Gastrocnemius medialis (tissue), 4 donors: ENCODE results near the gene ZNF417. TPM values are rescaled to one million over a fixed set of nuclear protein-coding genes. Genes with fewer than 3 reads are reported as not detected.

Experiments
- ATAC-seq, 2 donors: fragments of 150-250 bp; one replicate each; pipeline ENCODE4 v1.9.1; 2016
- DNase-seq, 2 donors: peaks; one replicate each; pipeline ENCODE4 v3.0.0-alpha.2; 2019
- H3K27ac ChIP-seq, 4 donors: fragments of 200-600 bp; sonication (generic); 1 replicate in 1 of 4; 2 replicates in 3 of 4; pipeline ENCODE4 v1.5.1; 2016 to 2018; ENCODE audit warnings: mild to moderate bottlenecking in 2 of 4, moderate library complexity in 1 of 4
- H3K27me3 ChIP-seq, 3 donors: fragments of 200-600 bp; sonication (generic) in 2 of 3; 1 replicate in 1 of 3; 2 replicates in 2 of 3; pipeline versions ENCODE4 v1.5.1 to v1.6.0; 2016 to 2019; ENCODE audit warnings: mild to moderate bottlenecking in 1 of 3, moderate library complexity in 1 of 3
- H3K36me3 ChIP-seq, 2 donors: fragments of 200-600 bp; sonication (generic) in 1 of 2; one replicate each; pipeline ENCODE4 v1.5.1; 2017 to 2018
- H3K4me1 ChIP-seq, 2 donors: fragments of 200-600 bp; sonication (generic) in 1 of 2; one replicate each; pipeline ENCODE4 v1.5.1; 2016 to 2017; ENCODE audit warnings: mild to moderate bottlenecking in 2 of 2
- H3K4me3 ChIP-seq, 4 donors: fragments of 200-600 bp; sonication (generic) in 3 of 4; 1 replicate in 1 of 4; 2 replicates in 3 of 4; pipeline ENCODE4 v1.5.1; 2016 to 2019; ENCODE audit warnings: mild to moderate bottlenecking in 2 of 4
- H3K9me3 ChIP-seq, 3 donors: fragments of 200-600 bp; sonication (generic) in 2 of 3; 1 replicate in 1 of 3; 2 replicates in 2 of 3; pipeline ENCODE4 v1.5.1; 2016 to 2019
- POLR2A ChIP-seq, 2 donors: fragments of 450-650 bp; IDR thresholded peaks; one replicate each; pipeline ENCODE4 v1.6.1; 2017; ENCODE audit warnings: antibody characterized with exemption in 2 of 2, mild to moderate bottlenecking in 2 of 2, moderate library complexity in 2 of 2
- in situ Hi-C, 4 donors: fragments of 200-750 bp; cut with MboI; loops; one replicate each; pipeline versions ENCODE4 v1.15.0 to v1.8.0; 2017; ENCODE audit warnings: low sequenced_read_pairs in 4 of 4
- intact Hi-C: fragments of 100-400 bp; cut with DNase I; formaldehyde crosslinking; loops from one replicate; pipeline ENCODE4 v1.15.1; 2023; ENCODE audit warnings: low total_unique reads
- total RNA-seq, 4 donors: library from RNA; depleted of rRNA; stranded (reverse); fragments of >200 nt; gene quantifications; one replicate each; pipeline versions ENCODE4 v1.1.0 to v1.2.3, GENCODE V29; 2016
- TF ChIP-seq, protein P1 (sequence below), 5 experiments: fragments of 450-650 bp in 3 of 5; fragments of 200-600 bp in 2 of 5; sonication (generic) in 2 of 5; IDR thresholded peaks in 4 of 5; conservative IDR thresholded peaks in 1 of 5; 1 replicate in 4 of 5; 2 replicates in 1 of 5; pipeline ENCODE4 v1.5.1; 2016 to 2019; ENCODE audit warnings: antibody characterized with exemption in 5 of 5, mild to moderate bottlenecking in 3 of 5, moderate library complexity in 3 of 5

ZNF417 gene
- total RNA-seq, 4 donors from 2014 or later: 2.6 to 8.4 (median 4.6) TPM

GRCh38 chr19:57949702-57950101 lies 33.3 kb upstream of the ZNF417 start:
- no peak overlapping the region for H3K4me3 ChIP-seq
- in situ Hi-C loops: no loop called here
- DNase-seq: no peak
- intact Hi-C loops: loop anchor here (5.0 kb wide), 2 partner anchors 53 to 372 kb away; partner anchors contain the start of genes ZNF416 and ZNF606
- H3K36me3 ChIP-seq: peaks cover 0 to 7% of the 10 kb centered on the region in 2 donors
- TF ChIP-seq, protein P1, sequence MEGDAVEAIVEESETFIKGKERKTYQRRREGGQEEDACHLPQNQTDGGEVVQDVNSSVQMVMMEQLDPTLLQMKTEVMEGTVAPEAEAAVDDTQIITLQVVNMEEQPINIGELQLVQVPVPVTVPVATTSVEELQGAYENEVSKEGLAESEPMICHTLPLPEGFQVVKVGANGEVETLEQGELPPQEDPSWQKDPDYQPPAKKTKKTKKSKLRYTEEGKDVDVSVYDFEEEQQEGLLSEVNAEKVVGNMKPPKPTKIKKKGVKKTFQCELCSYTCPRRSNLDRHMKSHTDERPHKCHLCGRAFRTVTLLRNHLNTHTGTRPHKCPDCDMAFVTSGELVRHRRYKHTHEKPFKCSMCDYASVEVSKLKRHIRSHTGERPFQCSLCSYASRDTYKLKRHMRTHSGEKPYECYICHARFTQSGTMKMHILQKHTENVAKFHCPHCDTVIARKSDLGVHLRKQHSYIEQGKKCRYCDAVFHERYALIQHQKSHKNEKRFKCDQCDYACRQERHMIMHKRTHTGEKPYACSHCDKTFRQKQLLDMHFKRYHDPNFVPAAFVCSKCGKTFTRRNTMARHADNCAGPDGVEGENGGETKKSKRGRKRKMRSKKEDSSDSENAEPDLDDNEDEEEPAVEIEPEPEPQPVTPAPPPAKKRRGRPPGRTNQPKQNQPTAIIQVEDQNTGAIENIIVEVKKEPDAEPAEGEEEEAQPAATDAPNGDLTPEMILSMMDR (IDR thresholded peaks at IDR 0.05 in 4 of 5, conservative IDR thresholded peaks at IDR 0.05 in 1 of 5): no peak
- no peak for TF ChIP-seq POLR2A (IDR thresholded peaks at IDR 0.05)
- H3K27ac ChIP-seq: no peak overlapping the region
- no peak for ATAC-seq
- no peaks in the 10 kb centered on the region for H3K27me3 ChIP-seq
- peaks cover 0 to 7% (median 0%) of the 10 kb centered on the region in 3 donors for H3K9me3 ChIP-seq
- H3K4me1 ChIP-seq: peaks cover 7 to 8% of the 10 kb centered on the region in 2 donors

GRCh38 chr19:57949296-57949695 lies 32.9 kb upstream of the ZNF417 start:
- intact Hi-C loops (loop anchor here (5.0 kb wide), 2 partner anchors 53 to 372 kb away; partner anchors contain the start of genes ZNF416 and ZNF606), in situ Hi-C loops (no loop called here)
- H3K4me1 ChIP-seq: peaks cover 7 to 8% of the 10 kb centered on the region in 2 donors
- no peak overlapping the region for H3K4me3 ChIP-seq
- peaks cover 0 to 9% of the 10 kb centered on the region in 2 donors for H3K36me3 ChIP-seq
- DNase-seq: no peak
- H3K27me3 ChIP-seq: no peaks in the 10 kb centered on the region
- no peak overlapping the region for H3K27ac ChIP-seq
- no peak for ATAC-seq
- TF ChIP-seq POLR2A (IDR thresholded peaks at IDR 0.05): no peak
- TF ChIP-seq, protein P1 (IDR thresholded peaks at IDR 0.05 in 4 of 5, conservative IDR thresholded peaks at IDR 0.05 in 1 of 5): no peak
- peaks cover 0 to 7% (median 0%) of the 10 kb centered on the region in 3 donors for H3K9me3 ChIP-seq

GRCh38 chr19:57947419-57948134 lies 31.2 kb upstream of the ZNF417 start, which contains the start of gene ZNF256:
Gene ZNF256, minus strand, starts transcription at chr19:57947706. Its CDS starts 232 bp downstream, at chr19:57947474.
- intact Hi-C loops (loop anchor here (1.0 to 5.0 kb wide), 3 partner anchors 55 to 370 kb away; partner anchors contain the start of genes ZNF135, ZNF416 and ZNF606), in situ Hi-C loops (no loop called here)
- H3K4me3 ChIP-seq: peak within 1 kb of the TSS; percentile 77 to 99 (median 93)
- peaks cover 0 to 22% (median 0%) of the 10 kb centered on the region in 3 donors for H3K9me3 ChIP-seq
- H3K4me1 ChIP-seq: peaks cover 7 to 8% of the 10 kb centered on the region in 2 donors
- TF ChIP-seq, protein P1 (IDR thresholded peaks at IDR 0.05 in 4 of 5, conservative IDR thresholded peaks at IDR 0.05 in 1 of 5): peak; percentile 32 to 67 (median 62)
- TF ChIP-seq POLR2A (IDR thresholded peaks at IDR 0.05): peak in 1 of 2 donors; percentile 25
- no peaks in the 10 kb centered on the region for H3K27me3 ChIP-seq
- peak within 1 kb of the TSS; percentile 78 to 88 (median 85) for H3K27ac ChIP-seq
- DNase-seq (peak; percentile 87 to 95), ATAC-seq (peak; percentile 96 to 99)
- peaks cover 0 to 26% of the 10 kb centered on the region in 2 donors for H3K36me3 ChIP-seq

DNA sequence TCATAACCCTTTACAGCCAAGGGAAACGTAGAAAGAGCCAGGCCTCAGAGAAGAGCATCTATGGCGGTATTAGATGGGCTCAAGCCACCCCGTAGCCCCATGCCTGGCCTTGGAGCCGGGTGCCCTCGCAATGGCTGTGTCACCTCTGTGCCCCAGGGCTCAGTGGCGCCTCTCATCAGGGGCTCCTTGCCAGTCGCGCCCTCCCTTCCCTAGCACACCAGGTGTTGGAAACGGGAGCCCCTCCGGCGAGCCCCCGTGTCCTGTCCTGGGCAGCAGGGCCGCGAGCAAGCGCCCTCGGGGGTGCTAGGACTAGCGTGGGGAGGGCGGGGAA lies 30.7 kb upstream of the ZNF417 start:
- intact Hi-C loops: loop anchor here (1.0 to 5.0 kb wide), 3 partner anchors 55 to 370 kb away; partner anchors contain the start of genes ZNF135, ZNF416 and ZNF606
- H3K36me3 ChIP-seq: peaks cover 0 to 31% of the 10 kb centered on the region in 2 donors
- TF ChIP-seq POLR2A (IDR thresholded peaks at IDR 0.05): no peak
- TF ChIP-seq, protein P1 (IDR thresholded peaks at IDR 0.05 in 4 of 5, conservative IDR thresholded peaks at IDR 0.05 in 1 of 5): no peak
- peaks cover 0 to 27% (median 0%) of the 10 kb centered on the region in 3 donors for H3K9me3 ChIP-seq
- peaks cover 7 to 8% of the 10 kb centered on the region in 2 donors for H3K4me1 ChIP-seq
- H3K27me3 ChIP-seq: no peaks in the 10 kb centered on the region
- peak; percentile 7 to 8 for ATAC-seq
- peak in 1 of 2 donors; percentile 13 for DNase-seq
- in situ Hi-C loops: no loop called here
- peak overlapping the region; percentile 77 to 99 (median 93) for H3K4me3 ChIP-seq
- peak overlapping the region; percentile 78 to 88 (median 85) for H3K27ac ChIP-seq
